Fibroblast of skin of left quadriceps (primary cell): ENCODE measurements around the gene NDUFA13.

Experiments
- DNase-seq, 2 experiments: peaks; one replicate each; pipeline ENCODE4 v3.0.0-alpha.2; 2013; ENCODE audit warnings: low read depth in 2 of 2

NDUFA13 gene

GRCh38 chr19:19570571-19570970, 54.5 kb downstream of the NDUFA13 start:
- DNase-seq, result no peak

DNA sequence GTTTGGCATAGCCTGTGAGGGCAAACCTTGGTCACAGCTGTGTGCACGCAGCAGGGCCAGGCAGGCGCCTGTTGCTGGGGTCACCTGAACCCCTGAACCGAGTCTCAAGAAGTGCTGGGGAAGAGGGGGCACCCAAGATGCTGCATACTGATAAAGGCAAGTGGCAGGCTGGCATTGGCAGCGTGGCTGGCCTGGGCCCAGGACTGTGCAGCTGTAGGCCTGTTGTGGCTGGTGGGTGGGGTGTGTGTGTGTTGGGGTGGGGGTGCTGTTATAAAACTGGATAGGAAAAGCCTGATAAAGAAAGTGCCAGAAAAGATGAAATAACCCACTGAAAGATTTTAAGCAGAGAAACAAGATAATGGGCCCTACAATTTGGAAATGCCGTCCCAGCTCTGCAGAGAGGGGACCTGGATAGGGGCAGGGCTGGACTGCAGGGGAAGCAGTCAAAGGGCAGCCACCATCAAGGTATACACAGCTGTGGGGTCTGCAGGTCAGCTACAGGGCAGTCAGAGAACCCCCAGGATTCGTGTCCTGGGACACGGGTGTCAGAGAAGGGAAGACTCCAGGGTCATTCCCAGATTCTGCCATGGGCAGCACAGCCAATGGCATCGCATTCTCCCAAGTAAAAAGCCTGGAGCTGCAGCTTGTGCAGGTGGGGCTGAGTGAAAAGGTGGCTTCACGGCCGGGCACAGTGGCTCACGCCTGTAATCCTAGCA, 55.2 kb downstream of the NDUFA13 start:
- no peak for DNase-seq

GRCh38 chr19:19575411-19575810, 59.4 kb downstream of the NDUFA13 start:
- no peak for DNase-seq
